ENCODE results near the gene DRC7.

DRC7 gene

GRCh38 chr16:57704011-57704904 lies 9.7 kb downstream of the DRC7 start:
- TF ChIP-seq CTCF (conservative IDR thresholded peaks at IDR 0.05) (no peak), ZFX (IDR thresholded peaks at IDR 0.05) (no peak)
- no peak overlapping the region for H3K27ac ChIP-seq

- TF ChIP-seq ZFX (IDR thresholded peaks at IDR 0.05) (no peak), CTCF (conservative IDR thresholded peaks at IDR 0.05) (no peak)
- no peak overlapping the region for H3K27ac ChIP-seq
Measured at GRCh38 chr16:57704905-57705852, 10.6 kb downstream of the DRC7 start.

GRCh38 chr16:57706717-57707116 lies 12.1 kb downstream of the DRC7 start:
- TF ChIP-seq ZFX (IDR thresholded peaks at IDR 0.05) (no peak), CTCF (conservative IDR thresholded peaks at IDR 0.05) (no peak)

GRCh38 chr16:57707331-57707730 lies 12.7 kb downstream of the DRC7 start:
- TF ChIP-seq CTCF (conservative IDR thresholded peaks at IDR 0.05) (no peak), ZFX (IDR thresholded peaks at IDR 0.05) (no peak)
- H3K27ac ChIP-seq: no peak overlapping the region

More at GRCh38 chr16:57706717-57707116, 12.1 kb downstream of the DRC7 start:
- H3K27ac ChIP-seq: no peak overlapping the region

- no peak for TF ChIP-seq CTCF (conservative IDR thresholded peaks at IDR 0.05)
- TF ChIP-seq ZFX (IDR thresholded peaks at IDR 0.05): no peak
- H3K27ac ChIP-seq: no peak overlapping the region
Measured at GRCh38 chr16:57708168-57708567, 13.6 kb downstream of the DRC7 start.

GRCh38 chr16:57709663-57710062 lies 15.1 kb downstream of the DRC7 start:
- no peak overlapping the region for H3K27ac ChIP-seq
- no peak for TF ChIP-seq CTCF (conservative IDR thresholded peaks at IDR 0.05)
- no peak for TF ChIP-seq ZFX (IDR thresholded peaks at IDR 0.05)

- no peak for TF ChIP-seq ZFX (IDR thresholded peaks at IDR 0.05)
- no peak for TF ChIP-seq CTCF (conservative IDR thresholded peaks at IDR 0.05)
Measured at GRCh38 chr16:57711346-57711745, 16.7 kb downstream of the DRC7 start.

More at GRCh38 chr16:57711346-57711745, 16.7 kb downstream of the DRC7 start:
- no peak overlapping the region for H3K27ac ChIP-seq

Measured in C4-2B (cell line).